ENCODE measurements around the gene GPC3.
"Not testable (repeated sequence)": the region's sequence is repeated elsewhere in the genome, so short reads cannot be mapped to it uniquely, and the experiment has no call there.

Gene GPC3

DNA sequence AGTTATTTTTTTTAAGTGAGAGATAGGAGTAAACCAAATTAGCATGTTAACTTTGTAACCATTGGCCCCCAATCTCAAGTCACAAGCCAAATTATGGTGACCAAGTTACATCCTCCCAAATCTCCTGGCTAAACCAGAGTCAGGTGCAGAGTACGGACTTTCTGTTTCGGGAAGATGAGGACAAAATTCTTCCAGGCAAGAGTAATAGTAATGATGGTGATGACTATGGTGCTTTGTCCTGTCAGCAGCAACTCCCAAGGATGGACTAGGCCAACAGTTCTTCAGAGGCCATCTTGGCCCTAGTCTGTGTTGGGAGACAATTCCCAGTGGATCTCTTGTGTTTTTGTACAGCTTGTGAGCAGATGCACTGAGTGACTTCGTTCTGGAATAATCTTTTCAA lies 148.8 kb downstream of the GPC3 start:
- no peak for DNase-seq

DNA sequence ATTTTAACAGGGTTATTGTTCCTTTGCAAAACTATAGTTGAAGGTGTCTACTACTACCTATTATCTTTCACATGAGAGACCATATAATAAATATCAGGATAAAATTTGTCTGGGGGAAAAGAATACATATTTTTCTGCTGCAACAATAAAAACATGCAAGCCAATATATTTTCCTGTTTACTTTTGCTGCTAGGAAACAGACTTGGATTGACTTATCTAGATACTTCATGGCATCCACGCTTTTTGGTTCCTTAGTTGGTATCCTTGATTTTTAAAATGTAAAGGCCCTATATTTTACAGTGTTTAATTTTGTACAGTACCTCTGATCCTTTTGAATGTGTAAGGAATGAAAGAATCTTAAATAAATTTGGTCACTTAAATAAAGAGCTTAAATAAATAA lies 150.6 kb downstream of the GPC3 start:
- no peak for DNase-seq

DNA sequence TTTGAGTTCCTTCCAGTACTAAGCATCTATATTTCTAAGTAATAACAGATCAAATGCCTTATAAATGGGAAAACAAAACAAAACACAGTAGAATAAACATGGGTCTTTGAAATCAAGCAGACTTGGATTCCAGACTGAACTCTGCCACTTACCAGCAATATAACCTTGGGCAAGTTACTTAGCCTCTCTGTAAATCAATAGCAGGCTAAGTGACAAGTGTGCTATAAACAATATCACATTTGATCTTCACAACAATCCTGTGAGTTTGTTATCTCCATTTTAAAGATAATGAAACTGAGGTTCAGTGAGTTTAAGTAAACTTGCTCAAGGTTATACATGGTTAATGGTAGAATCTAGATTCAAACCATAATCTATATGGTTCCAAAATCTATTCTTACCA lies 165.8 kb downstream of the GPC3 start:
- no peak for DNase-seq

DNA sequence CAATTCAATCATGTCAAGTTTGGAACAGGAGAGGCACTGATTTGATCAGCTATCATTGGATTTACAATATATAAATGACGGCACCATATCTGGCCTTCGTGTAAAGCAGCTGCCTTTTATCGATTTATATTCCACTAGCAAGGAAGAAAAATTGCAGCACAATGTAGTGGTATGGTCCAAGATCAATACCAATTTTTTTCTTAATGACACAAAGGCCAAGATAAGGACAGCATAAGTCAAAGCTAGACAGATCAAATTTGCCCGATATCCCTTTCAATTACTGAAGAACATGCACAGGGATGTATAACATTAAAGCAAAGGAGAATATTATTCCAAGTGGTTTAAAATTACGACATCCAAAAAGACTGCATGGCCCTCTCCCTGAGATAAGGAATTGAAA lies 167.4 kb downstream of the GPC3 start:
- DNase-seq = no peak

DNA sequence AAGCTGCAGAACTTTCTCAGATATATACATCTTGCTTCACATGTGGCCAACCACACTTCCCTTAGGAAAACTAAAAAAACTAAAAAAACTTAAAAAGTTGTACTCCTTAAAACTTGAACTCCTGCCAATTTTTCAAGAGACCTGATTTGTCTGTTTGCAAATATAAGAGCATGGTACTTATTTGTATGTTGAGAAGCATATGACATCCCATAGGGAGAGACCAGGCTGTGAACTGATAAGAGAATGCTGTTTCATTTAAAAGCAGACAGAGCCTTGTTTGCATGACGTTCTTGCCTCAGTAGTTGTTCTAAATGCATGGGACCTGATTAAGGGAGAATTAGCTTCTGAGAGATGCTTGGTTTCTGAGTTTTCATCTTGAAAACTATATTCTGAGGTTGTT lies 169.9 kb downstream of the GPC3 start:
- no peak for DNase-seq

DNA sequence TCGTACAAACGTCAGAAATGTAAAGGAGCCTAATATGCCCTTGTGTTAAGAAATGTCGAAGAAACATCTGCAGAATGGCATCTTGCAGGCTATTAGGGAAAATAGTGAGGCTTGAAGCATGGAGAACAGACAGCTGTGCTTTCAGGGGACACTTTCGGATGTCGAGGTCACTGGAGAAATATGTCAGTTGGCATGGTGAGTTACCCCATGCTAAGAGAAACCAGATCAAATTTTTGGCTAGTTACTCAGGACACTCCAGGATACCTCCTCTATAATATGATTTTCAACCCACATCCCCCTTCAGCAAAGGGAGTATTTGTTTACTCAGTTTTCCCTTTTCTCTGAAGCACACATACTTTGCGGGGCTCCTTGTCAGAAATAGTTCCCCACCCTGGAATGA lies 171.4 kb downstream of the GPC3 start:
- no peak for DNase-seq

DNA sequence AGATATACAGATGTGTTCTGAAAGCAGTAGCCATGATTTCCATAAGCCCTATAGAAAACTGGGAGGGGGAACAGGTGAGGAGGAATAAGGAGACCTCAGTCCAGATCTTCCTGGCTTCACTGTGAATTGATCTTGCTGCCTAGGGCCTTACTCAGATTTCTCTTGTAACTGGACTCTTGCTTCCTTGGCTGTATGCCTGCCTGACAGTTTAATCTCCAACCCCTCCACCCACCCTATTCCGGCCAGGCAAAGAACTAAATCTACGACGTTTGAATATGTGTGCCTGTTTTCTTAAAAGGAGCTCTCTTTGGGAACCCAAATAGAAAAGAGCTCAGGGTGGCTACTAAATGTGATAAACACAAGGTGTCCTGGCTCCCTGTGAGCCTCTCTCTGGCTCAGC lies 173.0 kb downstream of the GPC3 start:
- no peak for DNase-seq

DNA sequence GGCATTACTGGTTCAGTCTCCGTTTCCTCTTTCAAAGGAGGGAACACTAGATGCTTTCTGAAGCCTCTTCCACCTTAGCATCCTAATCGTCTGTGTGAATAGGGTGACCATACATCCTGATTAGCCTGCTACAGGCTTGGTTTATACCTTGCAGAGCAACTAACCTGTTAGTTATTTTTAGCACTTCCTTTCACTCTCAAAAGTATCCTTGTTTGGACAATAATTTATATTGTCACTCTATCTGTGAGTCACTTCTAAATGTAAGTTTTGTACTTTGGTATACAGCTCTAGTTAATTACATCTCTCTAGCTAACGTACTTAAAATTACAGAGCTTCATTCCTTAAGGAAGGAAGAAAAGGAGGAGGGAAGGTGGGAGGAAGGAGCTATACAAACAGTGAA lies 174.5 kb downstream of the GPC3 start:
- DNase-seq = no peak

DNA sequence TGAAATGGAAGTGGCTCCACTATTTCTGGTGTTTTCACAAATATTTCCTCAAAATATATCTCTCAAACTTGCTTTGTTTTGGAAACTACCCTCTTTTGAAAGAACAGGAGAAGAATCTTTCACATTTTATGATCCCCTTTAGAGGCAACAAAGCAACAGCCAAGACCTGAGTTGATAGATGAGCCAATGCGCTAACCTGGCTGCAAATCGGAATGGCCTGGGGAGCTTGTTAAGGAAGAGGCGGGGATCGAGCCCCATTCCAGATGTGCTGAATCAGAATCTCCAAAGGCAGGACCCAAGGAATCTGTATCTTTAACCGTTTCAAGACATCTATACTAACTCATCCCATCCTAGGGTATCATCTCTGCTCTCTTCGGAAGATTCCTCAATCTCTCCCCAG lies 181.3 kb downstream of the GPC3 start:
- DNase-seq = no peak

DNA sequence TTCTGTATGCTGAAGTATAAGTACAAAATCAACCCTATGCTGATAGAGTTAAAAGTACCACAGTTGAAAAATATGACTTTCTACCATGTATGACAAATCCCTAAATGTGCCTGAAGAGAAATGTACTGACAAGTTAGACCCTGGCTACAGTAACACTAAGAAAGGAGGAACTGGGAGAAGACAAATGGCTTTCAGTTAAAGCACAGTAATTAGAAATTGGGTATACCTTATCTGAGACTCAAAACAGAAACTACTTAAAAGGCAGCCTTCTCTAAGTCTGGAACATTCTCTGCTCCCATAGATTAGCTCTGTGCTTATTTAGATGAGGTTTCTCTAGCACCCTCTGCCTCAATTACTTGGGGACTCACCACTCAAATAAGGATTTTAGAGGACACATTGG lies 189.1 kb downstream of the GPC3 start:
- DNase-seq = no peak

DNA sequence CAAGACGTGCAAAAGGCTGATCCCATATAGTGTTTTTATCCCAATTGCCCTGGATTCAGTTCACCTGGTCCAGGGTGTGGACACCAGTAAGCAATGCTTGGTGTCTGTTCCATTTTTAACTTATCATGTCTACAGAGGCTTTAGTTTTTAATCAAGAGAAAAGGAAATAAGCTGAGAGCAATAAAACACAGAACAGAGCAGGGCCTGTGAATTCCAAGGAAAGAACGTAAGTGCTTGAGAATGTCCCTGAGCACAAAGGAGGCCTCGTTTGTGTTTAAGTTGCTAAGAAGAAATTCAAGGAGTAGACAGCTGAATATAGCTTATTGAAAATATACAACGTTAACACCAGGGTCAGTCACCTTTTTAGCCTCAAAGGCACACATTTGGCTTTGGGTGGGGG lies 191.3 kb downstream of the GPC3 start:
- no peak for DNase-seq

DNA sequence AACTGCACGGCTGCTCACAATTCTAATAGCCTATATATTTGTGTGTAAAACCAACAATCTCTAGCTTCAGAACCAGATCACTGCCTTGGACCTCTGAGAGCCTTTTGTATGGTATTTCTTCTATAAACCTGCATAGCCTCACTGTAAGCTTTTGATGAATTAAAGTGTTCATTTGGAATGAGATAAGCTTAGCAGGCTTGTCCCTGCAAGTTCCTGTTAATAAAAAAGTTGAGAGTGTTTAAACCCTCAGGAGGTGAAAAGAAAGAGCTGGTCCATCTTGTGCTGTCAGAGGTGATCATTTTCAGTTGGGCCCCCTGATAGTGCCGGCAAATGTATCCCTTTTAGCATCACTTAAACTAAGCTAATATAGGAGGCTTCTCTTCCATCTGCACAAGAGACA lies 191.8 kb downstream of the GPC3 start:
- no peak for DNase-seq

DNA sequence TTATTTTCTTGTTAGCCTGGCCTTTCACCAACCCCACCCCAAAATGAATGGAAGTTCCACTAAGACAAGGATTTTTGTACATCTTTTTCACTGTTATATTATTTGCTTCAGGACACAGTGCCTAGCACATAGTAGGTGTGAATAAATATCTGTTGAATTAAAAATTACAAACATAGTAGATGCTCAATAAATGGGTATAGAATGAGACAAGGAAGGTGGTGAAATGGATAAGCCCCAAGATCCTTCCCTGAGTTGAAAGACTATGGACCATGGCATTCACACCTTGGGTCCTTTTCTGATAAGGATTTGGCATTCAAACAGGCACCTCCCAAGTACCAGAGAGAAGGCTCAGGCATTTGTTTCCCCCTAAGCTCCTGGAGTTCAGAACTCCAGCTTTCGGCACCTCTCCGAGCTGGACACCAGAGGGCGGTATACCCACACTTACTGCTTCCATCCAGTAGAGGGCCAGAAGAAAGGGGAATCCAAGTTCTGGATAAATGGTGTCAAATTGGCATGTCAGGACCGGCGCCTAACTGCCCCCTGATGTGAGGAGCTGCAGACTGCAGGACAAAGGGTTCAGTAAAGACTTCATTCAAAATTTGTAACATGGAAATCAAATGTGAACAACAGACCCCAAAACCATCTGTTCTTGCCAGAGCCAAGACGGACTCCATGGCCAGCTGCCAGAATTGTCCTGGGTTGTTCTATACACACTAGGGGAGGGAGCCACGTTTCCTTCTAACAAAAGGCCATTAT lies 193.0 kb downstream of the GPC3 start:
- DNase-seq = peak; percentile 79

DNA sequence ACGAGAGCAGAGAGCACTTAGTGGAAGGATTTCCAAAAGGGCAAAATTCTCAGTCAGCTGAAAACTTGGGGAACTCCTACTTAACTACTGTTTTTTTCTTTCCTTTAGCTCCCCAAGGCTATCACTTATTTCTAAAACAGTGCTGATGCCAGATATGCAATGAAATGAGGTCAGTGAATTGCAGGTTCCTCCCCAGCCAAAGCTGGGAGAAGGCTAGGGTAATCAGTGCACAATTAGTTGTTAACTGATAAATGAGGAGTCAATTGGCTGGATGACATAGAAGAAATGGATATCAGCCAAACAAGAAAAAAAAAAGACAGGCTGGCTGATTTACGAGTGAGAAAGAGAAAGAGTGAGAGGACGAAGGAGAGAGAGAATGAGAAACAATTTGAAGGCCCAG lies 195.6 kb downstream of the GPC3 start:
- no peak for DNase-seq

DNA sequence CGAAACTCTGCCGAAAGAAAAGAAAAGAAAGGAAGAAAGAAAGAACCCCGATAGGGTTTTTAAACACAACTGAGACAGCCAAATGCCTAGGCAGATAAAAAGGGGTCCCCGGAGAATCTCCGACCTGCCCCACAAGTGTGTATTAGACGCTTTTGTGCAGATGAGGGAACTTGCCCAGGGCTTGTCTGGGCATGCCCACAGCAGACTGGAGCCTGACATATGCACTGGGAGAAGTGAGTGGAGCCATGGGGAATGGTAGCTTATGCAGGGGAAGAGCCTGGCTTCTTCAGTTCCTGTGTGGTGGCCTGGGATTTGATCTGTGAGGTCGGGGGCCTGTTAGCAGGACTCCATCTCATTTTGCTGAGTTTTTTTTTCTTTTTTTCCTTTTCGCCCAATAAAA lies 199.0 kb downstream of the GPC3 start:
- DNase-seq = no peak

DNA sequence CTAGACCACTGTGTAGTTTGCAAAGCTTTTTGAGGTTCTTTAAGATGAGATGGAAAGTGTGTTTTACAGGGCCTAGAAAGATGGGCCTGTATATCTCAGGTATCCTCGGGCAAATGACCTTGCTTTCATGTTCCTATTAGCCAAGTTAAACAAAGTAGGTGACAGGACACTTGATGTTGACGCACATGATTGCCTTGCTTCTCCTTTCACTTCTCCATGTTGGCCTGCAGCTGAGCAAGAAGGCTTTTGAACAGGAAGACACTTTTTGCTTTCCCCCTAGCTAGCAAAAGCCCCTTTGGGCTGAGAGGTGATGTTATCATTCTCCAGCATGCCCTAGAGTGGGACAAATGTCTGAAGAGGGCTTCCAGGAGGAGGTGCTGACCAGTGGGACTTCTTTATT lies 202.1 kb downstream of the GPC3 start:
- DNase-seq = no peak

DNA sequence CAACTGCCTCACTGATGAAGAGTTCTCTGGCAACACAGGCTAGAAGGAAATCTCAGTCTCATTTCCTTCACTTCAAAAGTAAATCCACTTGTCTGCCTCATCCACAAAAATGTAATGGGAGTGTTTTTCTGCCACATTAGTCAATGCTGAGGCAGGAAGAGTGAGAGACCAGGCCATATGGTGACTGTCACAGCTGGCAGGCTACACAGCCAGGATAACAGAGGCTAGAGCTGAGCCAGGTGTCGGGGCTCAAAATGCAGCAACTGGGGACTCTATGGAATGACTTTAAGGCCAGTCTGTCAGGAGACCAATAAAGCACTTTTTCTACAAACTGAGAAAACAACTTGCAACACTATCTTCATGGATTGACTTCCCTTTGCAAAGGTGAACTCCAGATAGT lies 204.2 kb downstream of the GPC3 start:
- DNase-seq = no peak

DNA sequence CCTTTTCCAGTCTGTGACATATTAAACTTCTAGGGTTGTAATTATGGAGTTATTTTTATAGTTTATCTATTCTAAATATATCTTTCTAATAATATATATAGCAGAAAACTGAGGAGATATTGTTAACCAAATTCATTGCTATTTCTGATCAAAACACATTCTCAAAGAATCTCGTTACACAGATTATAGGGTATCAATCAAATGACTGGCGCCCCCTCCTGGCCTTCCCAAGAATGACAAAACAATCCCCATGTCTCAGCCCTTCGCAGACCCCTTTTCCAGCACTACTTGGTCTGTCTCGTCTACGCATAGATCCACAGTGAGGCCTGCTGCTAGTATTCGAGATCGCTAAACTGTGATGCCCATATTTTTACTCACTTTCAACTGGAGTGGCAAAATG lies 209.3 kb downstream of the GPC3 start:
- peak; percentile 8 for DNase-seq

DNA sequence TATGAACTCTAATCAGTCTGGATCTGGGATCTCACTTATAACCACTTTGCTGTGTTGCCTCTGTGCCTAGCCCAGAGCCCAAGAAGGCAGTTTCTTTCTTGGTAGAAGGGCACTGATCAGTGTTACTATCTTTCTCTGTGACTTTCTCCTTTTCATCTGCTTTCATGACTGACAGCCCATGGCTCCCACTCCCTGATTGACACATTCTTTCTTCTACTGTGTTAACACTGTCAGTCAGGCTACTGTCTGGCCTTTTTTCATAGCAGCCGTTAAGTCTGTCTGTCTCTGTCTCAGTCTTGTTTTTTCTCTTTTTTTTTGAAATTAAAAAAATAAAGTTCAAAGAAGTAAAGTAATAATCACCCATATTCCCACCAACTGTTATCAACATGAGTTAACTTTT lies 210.6 kb downstream of the GPC3 start:
- no peak for DNase-seq

DNA sequence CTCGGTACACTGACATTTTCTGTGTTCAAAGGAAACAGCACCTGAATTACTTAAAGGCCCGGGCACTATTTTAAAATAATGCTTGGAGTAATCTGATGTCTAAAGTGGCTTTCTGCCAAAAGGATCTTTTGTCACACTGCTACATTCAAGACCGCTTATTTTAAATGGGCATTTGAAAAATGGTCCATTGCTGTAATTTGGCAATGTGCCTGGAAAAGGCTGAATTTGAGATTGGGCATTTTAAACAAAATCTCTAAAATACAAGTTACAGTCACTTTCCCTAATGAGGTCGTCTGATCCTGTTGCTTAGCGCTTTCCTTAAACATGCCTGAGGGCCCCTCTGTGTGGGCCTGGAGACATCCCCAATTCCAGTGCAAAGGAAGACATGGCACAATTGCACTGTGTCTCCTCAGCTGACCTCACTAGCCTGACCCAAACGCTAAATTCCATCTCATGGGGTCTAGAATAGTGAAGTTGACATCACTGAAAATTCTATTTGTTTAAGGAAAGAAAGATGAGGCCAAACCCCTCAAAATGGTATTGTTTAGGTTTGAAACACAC lies 214.2 kb downstream of the GPC3 start:
- no peak for DNase-seq

DNA sequence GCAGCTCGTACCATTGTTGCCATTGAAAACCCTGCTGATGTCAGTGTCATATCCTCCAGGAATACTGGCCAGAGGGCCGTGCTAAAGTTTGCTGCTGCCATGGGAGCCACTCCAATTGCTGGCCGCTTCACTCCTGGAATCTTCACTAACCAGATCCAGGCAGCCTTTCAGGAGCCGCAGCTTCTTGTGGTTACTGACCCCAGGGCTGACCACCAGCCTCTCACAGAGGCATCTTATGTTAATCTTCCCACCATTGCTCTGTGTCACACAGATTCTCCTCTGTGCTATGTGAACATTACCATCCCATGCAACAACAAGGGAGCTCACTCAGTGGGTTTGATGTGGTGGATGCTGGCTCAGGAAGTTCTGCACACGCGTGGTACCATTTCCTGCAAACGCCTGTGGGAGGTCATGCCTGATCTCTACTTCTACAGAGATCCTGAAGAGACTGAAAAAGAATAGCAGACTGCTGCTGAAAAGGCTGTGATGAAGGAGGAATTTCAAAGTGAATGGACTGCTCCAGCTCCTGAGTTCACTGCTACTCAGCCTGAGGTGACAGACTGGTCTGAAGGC lies 222.3 kb downstream of the GPC3 start:
- not testable (repeated sequence) for DNase-seq

DNA sequence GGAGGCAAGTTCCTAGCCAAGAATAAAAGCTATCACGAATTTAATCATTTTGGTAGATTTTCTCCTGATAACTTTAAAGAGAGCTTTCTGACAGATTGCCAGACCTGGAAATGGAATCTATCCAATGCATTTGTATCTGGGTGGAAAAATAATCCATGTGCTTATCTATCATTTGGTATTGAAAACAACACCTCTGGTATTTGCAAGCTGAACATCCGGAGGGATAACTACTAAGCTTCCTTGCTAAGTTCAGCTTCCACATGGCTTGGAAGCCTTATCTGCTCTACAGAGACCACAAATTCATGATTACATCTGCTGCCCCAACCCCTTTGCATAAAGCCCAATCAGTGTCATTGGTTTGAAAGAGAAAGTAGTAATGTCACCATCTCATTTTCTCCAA lies 230.7 kb downstream of the GPC3 start:
- no peak for DNase-seq

DNA sequence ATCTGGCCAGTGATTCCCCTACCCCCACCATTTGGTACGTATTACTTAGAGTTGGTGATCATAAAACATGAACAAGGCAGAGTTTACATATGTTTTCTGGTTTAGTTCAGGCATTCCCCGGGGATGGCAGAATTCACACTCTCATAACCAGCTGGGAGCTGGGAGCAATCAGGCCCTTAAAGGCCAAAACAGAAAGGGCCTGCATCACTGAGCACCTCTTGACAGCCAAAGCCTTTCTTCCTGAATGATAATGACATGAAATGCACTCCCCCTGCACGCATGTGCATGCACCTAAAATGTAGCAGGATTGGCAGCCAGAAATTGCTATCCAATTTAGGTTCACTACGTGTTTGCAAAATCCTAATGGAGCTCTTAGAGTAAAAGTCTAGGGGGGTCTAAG lies 235.4 kb downstream of the GPC3 start:
- DNase-seq = no peak

DNA sequence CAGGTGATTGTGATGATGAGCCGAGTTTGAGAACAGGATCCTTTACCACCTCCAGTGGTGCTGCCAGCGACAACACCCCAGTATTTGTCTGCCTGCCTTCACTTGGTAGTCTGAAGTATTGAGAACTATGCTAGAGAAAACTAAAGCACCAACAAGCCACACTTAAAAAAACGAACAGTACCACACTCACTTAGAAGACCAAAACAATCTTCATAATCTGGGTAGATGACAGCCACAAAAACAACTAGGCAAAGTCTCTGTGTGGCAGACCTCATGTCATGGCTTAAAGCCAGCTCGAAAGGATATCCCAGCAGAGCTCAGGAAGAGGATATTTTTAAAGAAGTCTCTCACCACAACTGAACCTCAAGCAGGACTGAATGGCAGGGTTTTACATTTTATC lies 236.0 kb downstream of the GPC3 start:
- no peak for DNase-seq

DNA sequence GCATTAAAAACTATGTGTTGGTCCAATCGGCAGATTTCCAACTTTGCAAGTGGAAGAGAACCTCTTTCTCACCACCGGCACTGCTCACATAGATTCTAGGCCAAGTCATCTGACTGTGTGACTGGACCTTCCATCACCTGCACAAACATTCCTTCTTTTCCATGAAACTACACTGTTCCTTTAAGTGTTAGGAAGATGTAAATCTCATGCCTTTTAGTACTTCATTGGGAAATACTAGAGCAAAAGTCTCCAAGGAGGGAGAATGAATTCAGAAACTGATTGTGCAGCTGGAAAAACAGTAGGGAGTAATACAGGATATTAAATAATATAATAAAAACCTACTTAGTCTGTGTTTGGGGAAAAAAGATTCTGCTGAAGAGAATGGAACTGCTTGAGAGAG lies 238.2 kb downstream of the GPC3 start:
- no peak for DNase-seq
